Mesenchymal stem cell (in vitro differentiated cells and primary cell): ENCODE measurements around the gene CACNA1I.

ENCODE experiments used
- DNase-seq: peaks from one replicate; pipeline ENCODE4 v3.0.0-alpha.2; 2013
- H2AFZ ChIP-seq: one replicate; pipeline ENCODE4 v1.6.1; 2013; ENCODE audit warnings: low read depth, mild to moderate bottlenecking, control low read depth, inconsistent platforms, low read length, moderate library complexity
- H2AK5ac ChIP-seq: 2 replicates; pipeline ENCODE4 v1.6.1; 2013; ENCODE audit warnings: low read length, moderate library complexity, mild to moderate bottlenecking, inconsistent platforms; ENCODE audit not compliant: severe bottlenecking
- H2BK120ac ChIP-seq: one replicate; pipeline ENCODE4 v1.6.1; 2013; ENCODE audit warnings: low read depth, mild to moderate bottlenecking, inconsistent platforms, low read length, moderate library complexity
- H2BK12ac ChIP-seq, 2 experiments: one replicate each; pipeline ENCODE4 v1.6.1; 2013; ENCODE audit warnings: inconsistent platforms in 2 of 2, low read length in 2 of 2, mild to moderate bottlenecking in 2 of 2, moderate library complexity in 2 of 2, control low read depth in 1 of 2
- H2BK15ac ChIP-seq: one replicate; pipeline ENCODE4 v1.6.1; 2013; ENCODE audit warnings: mild to moderate bottlenecking, low read depth, inconsistent platforms; ENCODE audit not compliant: poor library complexity, severe bottlenecking
- H2BK5ac ChIP-seq: 2 replicates; pipeline ENCODE4 v1.6.1; 2013; ENCODE audit warnings: low read depth, mild to moderate bottlenecking, low read length, control low read depth, inconsistent platforms; ENCODE audit not compliant: poor library complexity, severe bottlenecking
- H3K14ac ChIP-seq, 2 experiments: one replicate each; pipeline ENCODE4 v1.6.1; 2013; ENCODE audit warnings: inconsistent platforms in 2 of 2, low read length in 2 of 2, control low read depth in 1 of 2, mild to moderate bottlenecking in 1 of 2, moderate library complexity in 1 of 2
- H3K18ac ChIP-seq, 2 experiments: one replicate each; pipeline ENCODE4 v1.6.1; 2013; ENCODE audit warnings: inconsistent platforms in 2 of 2, low read length in 2 of 2, control low read depth in 1 of 2, low read depth in 1 of 2, mild to moderate bottlenecking in 1 of 2
- H3K23ac ChIP-seq, 2 experiments: one replicate each; pipeline ENCODE4 v1.6.1; 2013; ENCODE audit warnings: inconsistent platforms in 2 of 2, low read length in 2 of 2, mild to moderate bottlenecking in 2 of 2, moderate library complexity in 2 of 2, control low read depth in 1 of 2
- H3K27ac ChIP-seq: 2 replicates; pipeline ENCODE4 v1.5.1; 2013; ENCODE audit warnings: mild to moderate bottlenecking, moderate library complexity, low read length, control low read depth, inconsistent platforms; ENCODE audit not compliant: poor library complexity, severe bottlenecking
- H3K27me3 ChIP-seq, 2 experiments: 2 replicates each; pipeline versions ENCODE4 v1.6.1 to v1.7.0; 2013; ENCODE audit warnings: low read length in 2 of 2, mild to moderate bottlenecking in 2 of 2, moderate library complexity in 2 of 2, control low read depth in 1 of 2, inconsistent platforms in 1 of 2; ENCODE audit not compliant: control insufficient read depth in 1 of 2, insufficient read depth in 1 of 2
- H3K36me3 ChIP-seq, 2 experiments: 2 replicates each; pipeline versions ENCODE4 v1.6.1 to v1.7.0; 2013; ENCODE audit warnings: low read length in 2 of 2, control low read depth in 1 of 2, inconsistent platforms in 1 of 2, low read depth in 1 of 2, mild to moderate bottlenecking in 1 of 2; ENCODE audit not compliant: insufficient read depth in 2 of 2, control insufficient read depth in 1 of 2
- H3K4ac ChIP-seq, 2 experiments: one replicate each; pipeline ENCODE4 v1.6.1; 2013; ENCODE audit warnings: inconsistent platforms in 2 of 2, low read length in 2 of 2, mild to moderate bottlenecking in 2 of 2, moderate library complexity in 2 of 2, control low read depth in 1 of 2, low read depth in 1 of 2
- H3K4me1 ChIP-seq: 2 replicates; pipeline ENCODE4 v1.6.1; 2013; ENCODE audit warnings: low read depth, low read length, control low read depth; ENCODE audit not compliant: control insufficient read depth, insufficient read depth
- H3K4me2 ChIP-seq: 2 replicates; pipeline ENCODE4 v1.6.1; 2013; ENCODE audit warnings: low read length, mild to moderate bottlenecking, inconsistent platforms; ENCODE audit not compliant: poor library complexity, severe bottlenecking
- H3K4me3 ChIP-seq, 2 experiments: 2 replicates each; pipeline versions ENCODE4 v1.5.1 to v1.7.0; 2013; ENCODE audit warnings: low read length in 2 of 2, mild to moderate bottlenecking in 2 of 2, control low read depth in 1 of 2, low read depth in 1 of 2; ENCODE audit not compliant: insufficient read depth in 1 of 2
- H3K79me1 ChIP-seq: replicated peaks from 2 replicates; pipeline ENCODE4 v1.6.1; 2013; ENCODE audit warnings: mild to moderate bottlenecking, control low read depth, low read length, inconsistent platforms; ENCODE audit not compliant: poor library complexity, severe bottlenecking
- H3K9ac ChIP-seq: 2 replicates; pipeline ENCODE4 v1.7.0; 2013; ENCODE audit warnings: mild to moderate bottlenecking, low read length, moderate library complexity
- H3K9me3 ChIP-seq: 2 replicates; pipeline ENCODE4 v1.7.0; 2013; ENCODE audit warnings: mild to moderate bottlenecking, low read length; ENCODE audit not compliant: control insufficient read depth
- H4K8ac ChIP-seq: one replicate; pipeline ENCODE4 v1.6.1; 2013; ENCODE audit warnings: inconsistent platforms, mild to moderate bottlenecking, low read length, moderate library complexity
- H4K91ac ChIP-seq: one replicate; pipeline ENCODE4 v1.6.1; 2013; ENCODE audit warnings: mild to moderate bottlenecking, low read length, inconsistent platforms
- WGBS: methylation state at CpG from one replicate; pipeline ENCODE4 v1.1.7; 2013; ENCODE audit warnings: mixed read lengths; 5-methylcytosine and 5-hydroxymethylcytosine counted together

CACNA1I gene

DNA sequence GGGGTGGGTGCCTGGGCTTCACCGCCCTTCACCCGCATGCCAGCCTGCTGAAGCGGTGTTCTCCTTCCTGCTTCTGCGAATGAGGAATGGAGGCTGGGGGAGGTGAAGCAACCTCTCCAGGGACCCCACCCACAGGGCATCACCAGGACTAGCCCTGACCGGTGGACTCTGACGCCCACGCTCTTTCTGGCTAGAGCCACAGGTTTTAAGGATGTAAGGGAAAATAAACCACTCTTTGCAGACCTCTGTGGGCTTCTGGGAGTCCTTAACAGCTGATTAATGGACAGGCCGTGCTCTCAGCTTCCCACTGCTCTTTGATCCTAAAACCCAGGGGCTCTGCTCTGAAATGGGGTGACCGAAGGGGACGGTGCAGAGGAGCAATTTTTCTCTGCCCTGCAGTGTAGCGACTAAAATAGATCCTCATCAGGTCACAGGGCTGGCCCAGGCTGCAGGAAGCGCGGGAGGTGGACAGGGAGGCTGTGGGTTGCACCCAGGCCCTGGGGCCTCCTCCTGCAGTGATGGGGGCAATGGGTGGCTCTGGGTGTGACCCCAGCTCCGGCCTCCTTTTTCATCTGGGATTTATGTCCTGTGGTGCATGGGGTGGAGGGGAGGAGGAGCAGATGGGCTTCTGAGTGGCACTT lies 127.4 kb downstream of the CACNA1I start:
- no peak overlapping the region for H3K23ac ChIP-seq
- H4K91ac ChIP-seq, result no peak overlapping the region
- no peak overlapping the region for H3K4me3 ChIP-seq
- no peak overlapping the region for H3K4ac ChIP-seq
- H2BK15ac ChIP-seq, result no peak overlapping the region
- DNase-seq, result no peak
- H2AFZ ChIP-seq, result no peak overlapping the region
- H2BK120ac ChIP-seq, result no peak overlapping the region
- H3K4me2 ChIP-seq, result no peak overlapping the region
- H3K27ac ChIP-seq, result no peak overlapping the region
- H3K4me1 ChIP-seq, result no peaks in the 10 kb centered on the region
- no peaks in the 10 kb centered on the region for H3K36me3 ChIP-seq
- 68% methylated on average over 12 of the region's 14 CpGs for WGBS
- no peak overlapping the region for H3K9ac ChIP-seq
- H3K18ac ChIP-seq, result no peak overlapping the region
- no peak overlapping the region for H3K14ac ChIP-seq
- H2BK12ac ChIP-seq, result no peak overlapping the region
- peaks cover 57 to 83% of the 10 kb centered on the region in 2 experiments for H3K27me3 ChIP-seq
- H2BK5ac ChIP-seq, result no peak overlapping the region
- no peak overlapping the region for H2AK5ac ChIP-seq
- H3K9me3 ChIP-seq, result no peaks in the 10 kb centered on the region
- no peaks in the 10 kb centered on the region for H3K79me1 ChIP-seq
- H4K8ac ChIP-seq, result no peak overlapping the region

DNA sequence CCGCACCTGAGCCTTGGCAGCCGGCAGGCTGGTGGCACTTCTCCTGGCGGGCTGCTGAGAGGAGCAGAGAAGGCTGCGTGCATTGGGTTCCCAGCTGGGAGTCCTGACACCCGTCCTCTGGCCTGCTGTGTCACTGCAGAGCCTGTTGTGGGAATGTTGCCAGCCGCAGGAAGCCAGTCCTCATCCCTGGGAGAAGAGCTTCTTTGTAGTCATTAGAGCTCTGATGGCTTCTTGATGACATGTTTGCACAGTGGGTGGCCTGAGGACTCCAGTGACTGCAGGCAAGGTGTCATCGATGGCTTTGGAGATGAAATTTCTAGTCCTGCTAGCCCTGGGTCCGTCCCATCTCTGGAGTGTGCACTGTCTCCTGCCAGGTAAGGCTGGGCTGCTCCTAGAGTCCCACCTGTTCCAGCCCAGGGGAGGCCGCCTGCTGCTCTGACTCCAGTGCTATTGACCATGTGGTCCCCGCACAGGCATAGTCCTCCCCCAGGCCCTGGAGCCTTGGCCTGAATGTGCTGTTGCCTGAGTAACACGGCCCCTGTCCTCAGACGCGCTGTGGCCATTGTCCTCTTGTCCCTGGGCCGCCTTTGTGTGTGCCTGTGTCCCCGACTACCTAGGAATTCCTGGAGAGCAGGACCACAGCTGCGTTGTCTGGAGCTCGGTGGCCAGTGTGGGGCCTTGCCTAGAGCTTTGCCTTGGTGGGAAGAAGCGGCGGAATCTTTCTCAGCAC lies 129.2 kb downstream of the CACNA1I start:
- H2BK120ac ChIP-seq, result no peak overlapping the region
- no peaks in the 10 kb centered on the region for H3K79me1 ChIP-seq
- peaks cover 53 to 81% of the 10 kb centered on the region in 2 experiments for H3K27me3 ChIP-seq
- no peak overlapping the region for H3K4ac ChIP-seq
- no peaks in the 10 kb centered on the region for H3K4me1 ChIP-seq
- H4K91ac ChIP-seq, result no peak overlapping the region
- H3K18ac ChIP-seq, result no peak overlapping the region
- no peak overlapping the region for H2AK5ac ChIP-seq
- no peaks in the 10 kb centered on the region for H3K9me3 ChIP-seq
- no peak for DNase-seq
- H3K4me3 ChIP-seq, result no peak overlapping the region
- no peak overlapping the region for H3K4me2 ChIP-seq
- H3K14ac ChIP-seq, result no peak overlapping the region
- no peak overlapping the region for H2BK5ac ChIP-seq
- H3K36me3 ChIP-seq, result no peaks in the 10 kb centered on the region
- H3K27ac ChIP-seq, result no peak overlapping the region
- no peak overlapping the region for H2AFZ ChIP-seq
- no peak overlapping the region for H2BK15ac ChIP-seq
- H3K23ac ChIP-seq, result no peak overlapping the region
- H3K9ac ChIP-seq, result no peak overlapping the region
- WGBS, result 86% methylated on average over 19 of the region's 19 CpGs
- H4K8ac ChIP-seq, result no peak overlapping the region
- no peak overlapping the region for H2BK12ac ChIP-seq

DNA sequence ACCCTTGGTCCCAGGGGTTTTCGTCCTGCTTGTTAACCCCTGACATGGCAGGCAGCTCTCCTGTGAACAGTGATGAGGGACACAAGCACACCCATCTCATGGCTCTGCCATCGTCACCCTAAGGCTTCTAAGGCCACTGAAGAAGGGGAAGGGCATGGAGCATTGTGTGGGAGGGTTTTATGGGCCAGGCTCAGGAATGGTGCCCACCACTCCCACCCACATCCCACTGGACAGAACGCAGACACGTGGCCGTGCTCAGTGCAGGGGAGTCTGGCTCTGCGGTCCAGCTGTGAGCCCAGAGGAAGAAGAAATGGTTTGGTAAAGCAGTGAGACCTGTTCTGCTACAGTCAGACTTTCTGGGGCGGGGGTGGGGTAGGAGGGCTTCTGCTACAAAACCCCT lies 130.0 kb downstream of the CACNA1I start:
- Histone ChIP-seq H3K4me1 (no peaks in the 10 kb centered on the region), H3K79me1 (no peaks in the 10 kb centered on the region), H4K91ac (no peak overlapping the region), H2BK12ac (no peak overlapping the region), H3K14ac (no peak overlapping the region), H2AFZ (no peak overlapping the region), H4K8ac (no peak overlapping the region), H3K27ac (no peak overlapping the region), H2BK5ac (no peak overlapping the region), H3K36me3 (no peaks in the 10 kb centered on the region), H3K18ac (no peak overlapping the region), H3K23ac (no peak overlapping the region), H3K4me3 (no peak overlapping the region), H3K9me3 (no peaks in the 10 kb centered on the region), H3K9ac (no peak overlapping the region), H3K4ac (no peak overlapping the region), H2BK120ac (no peak overlapping the region), H3K4me2 (no peak overlapping the region), H2AK5ac (no peak overlapping the region), H3K27me3 (peaks cover 45 to 73% of the 10 kb centered on the region in 2 experiments), H2BK15ac (no peak overlapping the region)
- 78% methylated on average over 6 of the region's 7 CpGs for WGBS
- no peak for DNase-seq

DNA sequence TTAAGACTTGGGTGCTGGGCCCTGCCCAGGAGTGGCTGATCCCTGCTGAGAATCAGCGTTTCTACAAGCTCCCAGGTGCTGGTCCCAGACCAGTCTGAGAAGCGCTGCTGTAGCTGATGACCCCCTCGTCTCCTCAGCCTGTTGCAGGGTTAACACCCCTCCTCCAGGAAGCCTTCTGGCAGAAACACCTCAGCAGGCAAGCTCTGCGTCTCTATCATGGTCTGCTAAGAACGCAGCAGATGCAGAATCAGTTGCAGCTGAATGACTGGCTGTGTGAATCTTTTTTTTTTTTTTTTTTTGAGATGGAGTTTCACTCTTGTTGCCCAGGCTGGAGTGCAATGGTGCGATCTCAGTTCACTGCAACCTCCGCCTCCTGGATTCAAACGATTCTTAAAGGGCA lies 132.5 kb downstream of the CACNA1I start:
- Histone ChIP-seq H3K14ac (no peak overlapping the region), H3K9ac (no peak overlapping the region), H4K8ac (no peak overlapping the region), H3K4me2 (no peak overlapping the region), H3K36me3 (no peaks in the 10 kb centered on the region), H2BK120ac (no peak overlapping the region), H4K91ac (no peak overlapping the region), H2AFZ (no peak overlapping the region), H3K18ac (no peak overlapping the region), H3K27me3 (peaks cover 36 to 72% of the 10 kb centered on the region in 2 experiments), H3K4me3 (no peak overlapping the region), H3K9me3 (no peaks in the 10 kb centered on the region), H3K4me1 (no peaks in the 10 kb centered on the region), H2BK12ac (no peak overlapping the region), H3K27ac (no peak overlapping the region), H3K4ac (no peak overlapping the region), H3K23ac (no peak overlapping the region), H2BK15ac (no peak overlapping the region), H3K79me1 (no peaks in the 10 kb centered on the region), H2BK5ac (no peak overlapping the region), H2AK5ac (no peak overlapping the region)
- 89% methylated on average over 8 of the region's 8 CpGs for WGBS
- DNase-seq, result no peak
